ENCODE measurements around the gene PTPRN2. TPM values are rescaled to one million over a fixed set of nuclear protein-coding genes. Genes with fewer than 3 reads are reported as not detected.
A peak's percentile ranks its signal among the peaks of the same experiment; 100 is the strongest.

Gene PTPRN2
- total and polyA plus RNA-seq, 9 of the 15 experiments (the other 6 are each of a cell fraction or from before 2014, with no cell fraction given) = not detected

- TF ChIP-seq ZNF197 (CRISPR knock-in tag; IDR thresholded peaks at IDR 0.05; ENCODE audit: low read depth) = peak; percentile 84
- no peak for TF ChIP-seq CREB3L1 (IDR thresholded peaks at IDR 0.05; ENCODE audit: borderline replicate concordance, low read depth)
- no peak for TF ChIP-seq RUNX1 (IDR thresholded peaks at IDR 0.05; ENCODE audit: low read depth)
- TF ChIP-seq RBM34 (IDR thresholded peaks at IDR 0.05; ENCODE audit: borderline replicate concordance, insufficient read depth, low read length) = no peak
- no peak for TF ChIP-seq FIP1L1 (IDR thresholded peaks at IDR 0.05; ENCODE audit: low read depth, low read length, poor library complexity, severe bottlenecking)
- TF ChIP-seq, protein P1, sequence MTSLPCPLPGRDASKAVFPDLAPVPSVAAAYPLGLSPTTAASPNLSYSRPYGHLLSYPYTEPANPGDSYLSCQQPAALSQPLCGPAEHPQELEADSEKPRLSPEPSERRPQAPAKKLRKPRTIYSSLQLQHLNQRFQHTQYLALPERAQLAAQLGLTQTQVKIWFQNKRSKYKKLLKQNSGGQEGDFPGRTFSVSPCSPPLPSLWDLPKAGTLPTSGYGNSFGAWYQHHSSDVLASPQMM (CRISPR knock-in tag; IDR thresholded peaks at IDR 0.05) = no peak
- TF ChIP-seq PHF8 (IDR thresholded peaks at IDR 0.05; ENCODE audit: borderline replicate concordance, low read length) = no peak
- TF ChIP-seq HNRNPLL (IDR thresholded peaks at IDR 0.05; ENCODE audit: low read depth, low read length, poor library complexity, severe bottlenecking) = no peak
- peak; percentile 15 for TF ChIP-seq CCNT2 (IDR thresholded peaks at IDR 0.05; ENCODE audit: borderline replicate concordance, extremely low read depth, insufficient read length, low read depth, low read length)
- peak; percentile 84 for TF ChIP-seq RB1 (IDR thresholded peaks at IDR 0.05; ENCODE audit: low read depth)
- TF ChIP-seq PRMT5 (CRISPR knock-in tag; IDR thresholded peaks at IDR 0.05) = peak; percentile 78; the same call in 1 of the 2 replicates
- peak; percentile 53 for TF ChIP-seq CREM (IDR thresholded peaks at IDR 0.05; ENCODE audit: low read depth)
- TF ChIP-seq ELK1 (CRISPR knock-in tag; IDR thresholded peaks at IDR 0.05) = no peak
- TF ChIP-seq ZFPM2 (CRISPR knock-in tag; IDR thresholded peaks at IDR 0.05) = no peak
- TF ChIP-seq ZC3H4 (CRISPR knock-in tag; IDR thresholded peaks at IDR 0.05; ENCODE audit: borderline replicate concordance) = no peak
- peak; percentile 56; the same call in 1 of the 2 replicates for TF ChIP-seq SMAD4 (CRISPR knock-in tag; conservative IDR thresholded peaks at IDR 0.05)
- no peak for TF ChIP-seq ZNF696 (CRISPR knock-in tag; conservative IDR thresholded peaks at IDR 0.05)
- no peak for TF ChIP-seq SIN3B (IDR thresholded peaks at IDR 0.05; ENCODE audit: low read depth)
- peak; percentile 16; the same call in 1 of the 2 replicates for TF ChIP-seq CREB1 (IDR thresholded peaks at IDR 0.05)
- no peak for TF ChIP-seq CREB1 (CRISPR knock-in tag; IDR thresholded peaks at IDR 0.05)
- TF ChIP-seq ZNF347 (CRISPR knock-in tag; IDR thresholded peaks at IDR 0.05; ENCODE audit: low read depth) = no peak
These were observed at the start of gene PTPRN2 (continued) for GRCh38 chr7:158587162-158588084.
